HL-60 (cell line): ENCODE measurements around the gene ADCY3.

Experiments
- DNase-seq, 2 experiments: peaks; one replicate each; pipeline ENCODE4 v3.0.0-alpha.2; 2010 to 2020; ENCODE audit warnings: low read depth in 1 of 2, low spot score in 1 of 2
- H3K27ac ChIP-seq: fragments of 250-450 bp; sonication (Bioruptor Pico); replicated peaks from 2 replicates; pipeline ENCODE4 v1.5.1; 2020; ENCODE audit warnings: mild to moderate bottlenecking, moderate library complexity
- H3K27me3 ChIP-seq: fragments of 250-450 bp; sonication (Bioruptor Pico); 2 replicates; pipeline ENCODE4 v1.5.1; 2021; ENCODE audit warnings: mild to moderate bottlenecking, moderate library complexity; ENCODE audit not compliant: insufficient read depth, poor library complexity, severe bottlenecking
- H3K4me3 ChIP-seq: replicated peaks from 2 replicates; pipeline ENCODE4 v1.5.1; 2011; ENCODE audit warnings: mild to moderate bottlenecking, control low read depth, low read length; ENCODE audit not compliant: insufficient read depth
- GABPA ChIP-seq: IDR thresholded peaks from 2 replicates; pipeline ENCODE4 v1.6.1; 2012; ENCODE audit warnings: low read depth
- POLR2AphosphoS5 ChIP-seq: IDR thresholded peaks from 2 replicates; pipeline ENCODE4 v1.6.1; 2012; ENCODE audit warnings: low read depth
- SPI1 ChIP-seq: IDR thresholded peaks from 2 replicates; pipeline ENCODE4 v1.6.1; 2012; ENCODE audit warnings: low read depth, mild to moderate bottlenecking, borderline replicate concordance
- TF ChIP-seq, protein P1 (sequence below): IDR thresholded peaks from one replicate; pipeline ENCODE4 v1.5.1; 2011; ENCODE audit warnings: low read length, control low read depth, inconsistent platforms; ENCODE audit not compliant: insufficient read depth
- TF ChIP-seq, protein P2 (sequence below): IDR thresholded peaks from 2 replicates; pipeline ENCODE4 v1.6.1; 2012; ENCODE audit warnings: low read depth; ENCODE audit not compliant: insufficient replicate concordance

The ADCY3 gene

DNA sequence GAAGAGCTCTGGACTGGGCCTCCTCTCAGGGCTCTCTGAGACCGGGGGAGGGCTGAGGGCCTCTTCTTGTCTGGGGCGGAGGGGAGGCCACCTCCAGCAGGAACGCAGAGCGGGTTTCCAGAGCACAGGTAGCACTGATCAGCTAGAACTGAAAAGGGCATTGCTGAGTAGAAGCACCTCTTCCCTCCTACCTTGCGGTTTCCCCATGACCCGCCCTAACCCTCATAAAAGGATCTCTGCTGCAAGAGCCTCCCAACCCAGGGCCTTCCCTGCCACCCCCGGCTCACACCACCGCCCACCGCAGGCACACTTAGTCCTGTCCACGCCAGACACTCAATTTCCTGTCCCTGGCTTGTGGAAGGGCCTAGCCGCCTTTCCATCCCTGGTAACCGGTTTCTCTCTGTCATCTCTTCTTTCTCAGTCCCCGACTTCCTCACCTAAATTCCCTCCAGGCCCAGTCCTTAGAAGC is 966 bp downstream of the ADCY3 start:
- Histone ChIP-seq H3K27ac (no peak overlapping the region), H3K27me3 (peaks cover 4% of the 10 kb centered on the region), H3K4me3 (peak overlapping the region; percentile 44)
- TF ChIP-seq SPI1 = no peak
- TF ChIP-seq, protein P1, sequence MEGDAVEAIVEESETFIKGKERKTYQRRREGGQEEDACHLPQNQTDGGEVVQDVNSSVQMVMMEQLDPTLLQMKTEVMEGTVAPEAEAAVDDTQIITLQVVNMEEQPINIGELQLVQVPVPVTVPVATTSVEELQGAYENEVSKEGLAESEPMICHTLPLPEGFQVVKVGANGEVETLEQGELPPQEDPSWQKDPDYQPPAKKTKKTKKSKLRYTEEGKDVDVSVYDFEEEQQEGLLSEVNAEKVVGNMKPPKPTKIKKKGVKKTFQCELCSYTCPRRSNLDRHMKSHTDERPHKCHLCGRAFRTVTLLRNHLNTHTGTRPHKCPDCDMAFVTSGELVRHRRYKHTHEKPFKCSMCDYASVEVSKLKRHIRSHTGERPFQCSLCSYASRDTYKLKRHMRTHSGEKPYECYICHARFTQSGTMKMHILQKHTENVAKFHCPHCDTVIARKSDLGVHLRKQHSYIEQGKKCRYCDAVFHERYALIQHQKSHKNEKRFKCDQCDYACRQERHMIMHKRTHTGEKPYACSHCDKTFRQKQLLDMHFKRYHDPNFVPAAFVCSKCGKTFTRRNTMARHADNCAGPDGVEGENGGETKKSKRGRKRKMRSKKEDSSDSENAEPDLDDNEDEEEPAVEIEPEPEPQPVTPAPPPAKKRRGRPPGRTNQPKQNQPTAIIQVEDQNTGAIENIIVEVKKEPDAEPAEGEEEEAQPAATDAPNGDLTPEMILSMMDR = no peak
- TF ChIP-seq, protein P2, sequence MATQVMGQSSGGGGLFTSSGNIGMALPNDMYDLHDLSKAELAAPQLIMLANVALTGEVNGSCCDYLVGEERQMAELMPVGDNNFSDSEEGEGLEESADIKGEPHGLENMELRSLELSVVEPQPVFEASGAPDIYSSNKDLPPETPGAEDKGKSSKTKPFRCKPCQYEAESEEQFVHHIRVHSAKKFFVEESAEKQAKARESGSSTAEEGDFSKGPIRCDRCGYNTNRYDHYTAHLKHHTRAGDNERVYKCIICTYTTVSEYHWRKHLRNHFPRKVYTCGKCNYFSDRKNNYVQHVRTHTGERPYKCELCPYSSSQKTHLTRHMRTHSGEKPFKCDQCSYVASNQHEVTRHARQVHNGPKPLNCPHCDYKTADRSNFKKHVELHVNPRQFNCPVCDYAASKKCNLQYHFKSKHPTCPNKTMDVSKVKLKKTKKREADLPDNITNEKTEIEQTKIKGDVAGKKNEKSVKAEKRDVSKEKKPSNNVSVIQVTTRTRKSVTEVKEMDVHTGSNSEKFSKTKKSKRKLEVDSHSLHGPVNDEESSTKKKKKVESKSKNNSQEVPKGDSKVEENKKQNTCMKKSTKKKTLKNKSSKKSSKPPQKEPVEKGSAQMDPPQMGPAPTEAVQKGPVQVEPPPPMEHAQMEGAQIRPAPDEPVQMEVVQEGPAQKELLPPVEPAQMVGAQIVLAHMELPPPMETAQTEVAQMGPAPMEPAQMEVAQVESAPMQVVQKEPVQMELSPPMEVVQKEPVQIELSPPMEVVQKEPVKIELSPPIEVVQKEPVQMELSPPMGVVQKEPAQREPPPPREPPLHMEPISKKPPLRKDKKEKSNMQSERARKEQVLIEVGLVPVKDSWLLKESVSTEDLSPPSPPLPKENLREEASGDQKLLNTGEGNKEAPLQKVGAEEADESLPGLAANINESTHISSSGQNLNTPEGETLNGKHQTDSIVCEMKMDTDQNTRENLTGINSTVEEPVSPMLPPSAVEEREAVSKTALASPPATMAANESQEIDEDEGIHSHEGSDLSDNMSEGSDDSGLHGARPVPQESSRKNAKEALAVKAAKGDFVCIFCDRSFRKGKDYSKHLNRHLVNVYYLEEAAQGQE = no peak
- no peak for TF ChIP-seq POLR2AphosphoS5
- TF ChIP-seq GABPA = no peak
- DNase-seq = no peak

DNA sequence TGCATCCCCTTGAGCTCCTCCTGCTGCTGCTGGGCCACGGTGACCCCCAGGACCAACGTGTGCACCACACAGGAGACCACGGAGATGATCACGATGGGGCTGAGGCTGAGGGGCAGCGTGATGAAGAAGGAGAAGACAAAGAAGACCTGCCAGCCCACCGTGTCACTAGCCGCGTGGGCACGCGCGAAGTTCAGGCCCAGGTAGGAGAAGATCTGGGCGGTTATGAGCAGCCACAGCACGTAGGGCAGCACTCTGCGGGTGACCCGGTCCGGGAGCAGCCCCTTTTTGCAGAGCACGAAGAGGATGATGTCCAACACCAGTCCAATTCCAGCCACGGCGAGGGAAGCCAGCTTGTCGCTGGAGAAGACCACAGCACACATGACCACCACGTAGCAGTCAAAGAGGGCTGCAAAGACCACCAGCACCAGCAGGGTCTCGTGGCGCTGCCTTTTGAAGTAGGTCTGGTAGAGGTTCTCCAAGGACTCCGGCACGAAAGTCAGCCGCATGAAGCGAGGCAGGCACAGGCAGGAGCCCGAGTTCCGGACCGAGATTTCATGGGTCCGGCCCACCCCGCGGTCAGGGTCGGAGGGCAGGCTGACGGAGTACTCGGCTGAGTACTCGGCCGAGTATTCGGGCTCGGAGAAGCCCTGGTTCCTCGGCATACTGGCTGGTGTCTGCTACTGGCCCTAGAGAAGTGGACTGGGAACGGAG is 1.6 kb downstream of the ADCY3 start:
- H3K27me3 ChIP-seq = peaks cover 4% of the 10 kb centered on the region
- no peak overlapping the region for H3K27ac ChIP-seq
- no peak for DNase-seq
- TF ChIP-seq GABPA = no peak
- TF ChIP-seq, protein P2 = no peak
- no peak for TF ChIP-seq SPI1
- H3K4me3 ChIP-seq = no peak overlapping the region

DNA sequence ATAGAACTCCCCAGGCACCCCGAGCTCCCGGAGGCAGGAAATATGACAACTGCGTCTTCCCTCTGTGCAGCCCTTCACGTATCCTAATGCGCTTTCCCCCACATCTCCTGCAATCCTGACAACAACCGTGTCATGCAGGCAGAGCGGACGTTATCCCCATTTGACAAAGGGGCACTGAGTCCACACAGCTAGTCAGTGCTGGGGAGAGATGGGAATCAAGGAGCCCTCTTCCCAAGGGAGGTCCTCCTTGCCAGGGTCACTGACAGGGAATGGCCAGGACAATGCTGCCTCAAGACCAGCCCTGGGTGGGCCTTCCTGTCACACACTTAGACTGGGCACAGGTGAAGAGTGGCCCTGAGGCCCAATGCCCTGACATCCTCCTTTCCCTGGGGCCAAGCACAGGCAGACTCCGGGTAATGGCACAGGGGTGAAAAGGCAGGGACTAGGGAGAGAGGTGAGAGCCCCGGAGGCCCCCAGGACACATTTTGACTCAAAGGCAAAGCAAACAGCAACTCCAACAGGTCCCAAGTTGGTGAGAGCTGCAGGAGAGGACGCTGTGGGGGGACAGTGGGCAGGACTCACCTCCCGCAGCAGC is 2.2 kb downstream of the ADCY3 start:
- no peak for DNase-seq
- H3K4me3 ChIP-seq = no peak overlapping the region
- peaks cover 4% of the 10 kb centered on the region for H3K27me3 ChIP-seq
- H3K27ac ChIP-seq = no peak overlapping the region
- TF ChIP-seq, protein P2 = no peak
- TF ChIP-seq, protein P1 = no peak
- TF ChIP-seq SPI1 (no peak), GABPA (no peak), POLR2AphosphoS5 (no peak)
